Endometrium (tissue), 2 donors: ENCODE results near the gene MYORG.

ENCODE experiments used
- FAIRE-seq: peaks from 2 replicates; lab custom pipeline; 2012; peaks lifted over from hg19 to GRCh38; lab: Jason Lieb, UNC
- donor health status: control.
- donor health status: control.

MYORG gene

GRCh38 chr9:34332076-34332964, 44.4 kb downstream of the MYORG start:
- FAIRE-seq, result no peak

DNA sequence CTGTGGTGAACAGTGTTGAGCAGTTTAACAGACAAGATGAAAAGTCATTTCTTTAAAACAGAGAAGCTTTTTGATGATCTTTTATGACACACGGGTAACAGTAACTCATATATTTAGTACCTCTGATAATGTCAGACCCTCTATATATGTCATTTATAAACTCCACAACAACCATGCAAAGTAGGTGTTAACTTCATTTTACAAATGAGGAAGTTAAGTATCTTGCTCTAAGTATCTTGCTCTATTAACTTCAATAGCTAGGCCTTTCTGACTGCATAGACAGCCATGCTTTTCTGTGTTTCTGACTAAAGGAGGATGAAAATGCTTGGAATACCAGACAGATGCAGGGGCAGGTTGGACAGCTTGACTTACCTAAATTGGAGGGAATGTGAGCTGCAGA, 45.5 kb downstream of the MYORG start:
- FAIRE-seq, result no peak

GRCh38 chr9:34328987-34329832, 47.5 kb downstream of the MYORG start, which contains the start of the genes KIF24 and NUDT2:
KIF24 (minus strand) TSS chr9:34329268; CDS start chr9:34311346, 17,922 bp downstream.
NUDT2 (plus strand) TSS chr9:34329569; CDS start chr9:34339040, 9,471 bp downstream.
- peak; percentile 100 for FAIRE-seq

- FAIRE-seq, result no peak
Observed at GRCh38 chr9:34328500-34328986, 48.2 kb downstream of the MYORG start.

DNA sequence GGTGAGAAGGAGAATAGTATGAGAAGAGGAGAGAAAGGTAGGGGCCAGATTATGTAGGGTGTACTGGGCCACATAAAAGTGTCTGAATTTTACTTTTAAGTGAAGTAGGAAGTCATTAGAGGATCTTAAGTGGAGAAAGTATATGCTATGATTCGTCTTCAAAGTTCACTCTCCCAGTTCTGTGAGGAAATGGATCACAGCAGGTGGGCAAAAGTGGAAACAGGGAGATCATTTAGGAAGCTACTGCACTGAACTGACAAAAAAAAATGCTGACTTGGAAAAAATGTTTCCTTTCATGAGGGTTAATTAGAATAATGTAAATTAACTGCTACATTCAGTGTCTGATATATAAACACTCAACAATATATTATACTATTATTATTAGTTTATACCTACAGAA, 50.0 kb downstream of the MYORG start:
- no peak for FAIRE-seq

DNA sequence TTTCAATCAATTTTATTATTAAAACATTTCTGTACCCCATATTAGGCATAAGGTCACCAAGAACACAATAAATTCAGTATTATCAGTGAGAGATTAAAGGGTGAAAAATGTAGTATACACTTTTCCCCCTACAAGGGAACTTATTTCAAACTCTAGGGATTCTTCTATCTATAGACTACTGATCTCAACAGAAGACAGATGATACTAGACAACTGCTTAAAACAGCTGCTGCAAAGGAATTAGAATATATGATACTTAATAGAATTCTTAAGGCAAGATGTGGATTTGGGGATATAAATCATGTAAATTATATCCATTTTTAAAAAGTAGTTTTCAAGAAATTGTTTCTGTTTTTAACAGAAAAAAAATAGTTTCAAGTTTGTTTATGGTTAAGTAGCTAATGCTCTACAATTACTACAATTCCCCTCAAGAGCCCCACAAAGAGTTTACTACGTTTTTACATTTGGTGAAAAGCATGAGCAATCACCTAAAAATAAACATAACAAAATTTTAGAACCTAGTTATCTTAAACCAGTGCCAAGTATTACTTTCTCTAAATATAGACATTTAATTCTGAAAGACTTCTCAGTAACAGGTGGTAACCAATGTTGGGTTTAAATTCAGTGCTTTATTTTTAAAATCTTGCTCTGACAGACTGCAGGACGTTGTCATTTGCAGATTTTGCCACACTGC, 53.7 kb downstream of the MYORG start:
- FAIRE-seq, result no peak

DNA sequence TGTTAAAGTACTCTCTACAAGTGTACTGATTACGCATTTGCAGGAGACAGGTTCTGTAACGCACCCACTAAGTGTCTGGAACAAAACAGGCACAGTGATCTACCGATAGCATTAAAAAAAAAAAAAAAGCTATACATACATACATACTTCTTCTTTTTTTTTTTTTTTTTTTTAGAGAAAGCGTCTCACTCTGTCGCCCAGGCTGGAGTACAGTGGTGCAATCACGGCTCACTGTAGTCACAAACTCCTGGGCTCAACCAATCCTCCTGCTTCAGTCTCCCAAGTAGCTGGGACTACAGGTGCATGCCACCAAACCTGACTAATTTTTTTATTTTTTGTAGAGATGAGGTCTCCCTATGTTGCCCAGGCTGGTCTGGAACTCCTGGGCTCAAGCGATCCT, 55.2 kb downstream of the MYORG start:
- no peak for FAIRE-seq

- FAIRE-seq, result no peak
Observed at GRCh38 chr9:34318163-34318790, 58.4 kb downstream of the MYORG start.

DNA sequence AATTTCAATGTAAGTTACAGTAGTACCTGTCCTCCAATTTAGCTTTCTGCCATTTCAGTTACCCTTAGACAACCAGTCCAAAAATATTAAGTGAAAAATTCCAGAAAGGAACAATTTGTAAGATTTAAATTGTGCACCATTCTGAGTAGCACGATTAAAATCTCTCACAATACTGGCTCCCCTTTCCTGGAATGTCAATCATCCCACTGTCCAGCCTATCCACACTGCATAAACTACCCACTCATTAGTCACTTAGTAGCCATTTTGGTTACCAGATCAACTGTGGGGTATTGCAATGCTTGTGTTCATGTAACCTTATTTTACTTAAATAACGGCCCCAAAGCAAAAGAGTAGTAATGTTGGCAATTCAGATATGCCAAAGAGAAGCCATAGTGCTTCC, 59.3 kb downstream of the MYORG start:
- no peak for FAIRE-seq
